K562 (cell line): ENCODE measurements around the gene METTL2B. TPM values are rescaled to one million over a fixed set of nuclear protein-coding genes. Genes with fewer than 3 reads are reported as not detected.

Experiments used
- ATAC-seq: fragments of 200-7000 bp; cut with Tn5 transposase; 3 replicates; pipeline ENCODE4 v1.9.1; 2020; ENCODE audit warnings: moderate library complexity
- BruUV-seq: library from RNA; stranded (reverse); fragments of 400-500 nt; replicated peaks from 2 replicates; lab custom pipeline; 2021; lab: Mats Ljungman, UMichigan
- CTCF ChIA-PET: fragments of 300-600 bp; formaldehyde crosslinking; extraction: SDS; loops from one replicate; lab custom pipeline; 2021; ENCODE audit warnings: low intra/inter-chr PET ratio; lab: Yijun Ruan, JAX
- POLR2A ChIA-PET: fragments of 300-600, 350-650 bp; sonication (Branson Sonifier 250); formaldehyde crosslinking; extraction: SDS; loops from one replicate; lab custom pipeline; 2021; ENCODE audit warnings: antibody characterized with exemption, inconsistent platforms; lab: Yijun Ruan, JAX
- DNase-seq, 4 experiments: peaks; one replicate each; pipeline versions ENCODE4 v3.0.0 to v3.0.0-alpha.2; 2011 to 2018; ENCODE audit warnings: low spot score in 3 of 4, mixed read lengths in 3 of 4; ENCODE audit errors: extremely low read depth in 1 of 4
- FAIRE-seq: peaks from 2 replicates; lab custom pipeline; 2011; peaks lifted over from hg19 to GRCh38; lab: Jason Lieb, UNC
- H2AFZ ChIP-seq: 2 replicates; pipeline ENCODE4 v1.6.0; 2011; ENCODE audit warnings: low read depth, low read length, control low read depth, inconsistent platforms
- H3K27ac ChIP-seq: fragments of 200-600 bp; 3 replicates; pipeline ENCODE4 v1.8.0; 2011; ENCODE audit warnings: low read depth, mild to moderate bottlenecking, control low read depth, inconsistent platforms, low read length, moderate library complexity, mixed read lengths; ENCODE audit errors: extremely low read depth
- H3K27me3 ChIP-seq, 2 experiments: fragments of 300-600 bp in 1 of 2; 2 replicates in 1 of 2; 3 replicates in 1 of 2; pipeline versions ENCODE4 v1.6.0 to v1.8.0; 2011; ENCODE audit warnings: inconsistent platforms in 2 of 2, low read length in 2 of 2, mild to moderate bottlenecking in 1 of 2, mixed read lengths in 1 of 2, moderate library complexity in 1 of 2; ENCODE audit not compliant: control insufficient read depth in 2 of 2, insufficient read depth in 2 of 2
- H3K36me3 ChIP-seq: fragments of 300-600 bp; 3 replicates; pipeline ENCODE4 v1.8.0; 2011; ENCODE audit warnings: mild to moderate bottlenecking, low read length, inconsistent platforms; ENCODE audit not compliant: control insufficient read depth, insufficient read depth
- H3K4me1 ChIP-seq, 2 experiments: fragments of 200-600 bp in 1 of 2; replicated peaks in 1 of 2; 2 replicates in 1 of 2; 3 replicates in 1 of 2; pipeline versions ENCODE4 v1.5.1 to v1.8.0; 2011; ENCODE audit warnings: inconsistent platforms in 2 of 2, low read length in 2 of 2, mild to moderate bottlenecking in 1 of 2, mixed read lengths in 1 of 2, moderate library complexity in 1 of 2; ENCODE audit not compliant: control insufficient read depth in 2 of 2, insufficient read depth in 2 of 2
- H3K4me2 ChIP-seq: 2 replicates; pipeline ENCODE4 v1.6.1; 2011; ENCODE audit warnings: low read length, control low read depth, inconsistent platforms, mixed read lengths; ENCODE audit not compliant: insufficient read depth
- H3K4me3 ChIP-seq: fragments of 200-600 bp; sonication (generic), shearing (Covaris generic); 2 replicates; pipeline ENCODE4 v1.5.1; 2016; ENCODE audit warnings: control low read depth, inconsistent platforms
- H3K79me2 ChIP-seq: fragments of 200-600 bp; 3 replicates; pipeline ENCODE4 v1.8.0; 2011; ENCODE audit warnings: low read length, inconsistent platforms; ENCODE audit not compliant: control insufficient read depth, insufficient read depth
- H3K9ac ChIP-seq, 2 experiments: 2 replicates each; pipeline versions ENCODE4 v1.6.0 to v1.6.1; 2011; ENCODE audit warnings: low read depth in 2 of 2, low read length in 2 of 2, control low read depth in 1 of 2, inconsistent platforms in 1 of 2, mild to moderate bottlenecking in 1 of 2, mixed read lengths in 1 of 2; ENCODE audit not compliant: insufficient read depth in 1 of 2
- H3K9me1 ChIP-seq: one replicate; pipeline ENCODE4 v1.6.0; 2011; ENCODE audit warnings: inconsistent platforms, mild to moderate bottlenecking, low read length, moderate library complexity; ENCODE audit not compliant: control insufficient read depth, insufficient read depth
- H3K9me3 ChIP-seq: replicated peaks from 2 replicates; pipeline ENCODE4 v1.5.1; 2011; ENCODE audit warnings: low read depth, low read length, inconsistent platforms; ENCODE audit not compliant: control insufficient read depth, insufficient read depth
- H4K20me1 ChIP-seq: replicated peaks from 2 replicates; pipeline ENCODE4 v1.6.1; 2011; ENCODE audit warnings: low read length, inconsistent platforms, mixed read lengths; ENCODE audit not compliant: control insufficient read depth, insufficient read depth
- CREB5 ChIP-seq: fragments of 250-450 bp; sonication (Bioruptor Pico); IDR thresholded peaks from 2 replicates; pipeline ENCODE4 v1.5.0; 2020; ENCODE audit warnings: mild to moderate bottlenecking
- DDX20 ChIP-seq: fragments of 450-650 bp; IDR thresholded peaks from 2 replicates; pipeline ENCODE4 v1.6.1; 2016; ENCODE audit warnings: missing genetic modification characterization, low read depth, mild to moderate bottlenecking, missing compliant biosample characterization, moderate library complexity
- GTF2E2 ChIP-seq: fragments of 200-800 bp; sonication (Bioruptor generic); IDR thresholded peaks from 2 replicates; pipeline ENCODE4 v1.6.1; 2016; ENCODE audit warnings: missing genetic modification characterization, missing compliant biosample characterization
- JUNB ChIP-seq: fragments of 450-650 bp; formaldehyde crosslinking; conservative IDR thresholded peaks from 2 replicates; pipeline ENCODE4 v1.4.0; 2020; ENCODE audit warnings: mild to moderate bottlenecking
- PPARD ChIP-seq: fragments of 250-450 bp; sonication (Bioruptor Pico); IDR thresholded peaks from 2 replicates; pipeline ENCODE4 v1.8.0; 2022; ENCODE audit warnings: inconsistent platforms, mild to moderate bottlenecking, moderate library complexity
- SMARCC2 ChIP-seq: fragments of 450-650 bp; IDR thresholded peaks from 2 replicates; pipeline ENCODE4 v1.6.1; 2017; ENCODE audit warnings: antibody characterized with exemption, moderate library complexity, mild to moderate bottlenecking, low read depth
- TAF9B ChIP-seq: fragments of 450-650 bp; IDR thresholded peaks from 2 replicates; pipeline ENCODE4 v1.6.1; 2018; ENCODE audit warnings: mild to moderate bottlenecking; ENCODE audit not compliant: partially characterized antibody
- TFAM ChIP-seq: fragments of 250-450 bp; sonication (Bioruptor Pico); conservative IDR thresholded peaks from 2 replicates; pipeline ENCODE4 v1.5.0; 2021; ENCODE audit warnings: mild to moderate bottlenecking, moderate library complexity
- VEZF1 ChIP-seq: fragments of 200-800 bp; sonication (Bioruptor generic); IDR thresholded peaks from 2 replicates; pipeline ENCODE4 v1.6.1; 2017; ENCODE audit warnings: missing genetic modification characterization, missing compliant biosample characterization
- ZNF224 ChIP-seq: sonication (generic); formaldehyde crosslinking; IDR thresholded peaks from 2 replicates; pipeline ENCODE4 v1.8.0; 2022; ENCODE audit warnings: mild to moderate bottlenecking, missing genetic modification reagents
- ZNF253 ChIP-seq: fragments of 250-450 bp; sonication (Bioruptor Pico); conservative IDR thresholded peaks from 2 replicates; pipeline ENCODE4 v1.6.1; 2021; ENCODE audit warnings: mild to moderate bottlenecking
- ZNF263 ChIP-seq: sonication (generic); formaldehyde crosslinking; IDR thresholded peaks from 2 replicates; pipeline ENCODE4 v1.8.0; 2022; ENCODE audit warnings: mild to moderate bottlenecking, missing genetic modification reagents, borderline replicate concordance
- WGBS: fragments of 100-300 bp; shearing (Covaris generic); methylation state at CpG from one replicate; pipeline ENCODE4 v1.1.6; 2016; ENCODE audit warnings: low coverage, mixed read lengths; ENCODE audit not compliant: insufficient coverage; ENCODE audit errors: missing lambda C conversion rate; 5-methylcytosine and 5-hydroxymethylcytosine counted together
- in situ Hi-C: fragments of 300-500 bp; cut with MboI; formaldehyde crosslinking; loops from 4 replicates; pipeline ENCODE4 v1.15.0; 2018; ENCODE audit warnings: inconsistent platforms, mixed read lengths
- intact Hi-C: fragments of 100-400 bp; cut with micrococcal nuclease; formaldehyde crosslinking; loops from 2 replicates; pipeline ENCODE4 v1.14.2; 2022
- polyA plus RNA-seq, 8 experiments: library from polyadenylated mRNA; depleted of rRNA in 4 of 8; stranded (reverse) in 5 of 8; unstranded in 3 of 8; fragments of >200 nt; fragmentation: Nextera tagmentation in 2 of 8; fragmentation: Illumina TruSeq in 1 of 8; extraction: Ambion mirVana in 2 of 8; extraction: Trizol in 1 of 8; gene quantifications; 2 replicates each; pipeline versions ENCODE4 v1.2.1 to v1.2.3, GENCODE V29; 2011 to 2014; ENCODE audit warnings: inconsistent platforms in 1 of 8, missing spikeins in 1 of 8
- total RNA-seq, 7 experiments: library from RNA; depleted of rRNA in 6 of 7; stranded (reverse); fragments of >200 nt in 6 of 7; fragmentation: Illumina TruSeq in 2 of 7; extraction: Trizol in 2 of 7; gene quantifications; 2 replicates each; pipeline versions ENCODE4 v1.2.1 to v1.2.3, GENCODE V29; 2011 to 2021; ENCODE audit warnings: low replicate concordance in 1 of 7

Gene METTL2B
- total and polyA plus RNA-seq, 9 of the 15 experiments (the other 6 are each of a cell fraction or from before 2014, with no cell fraction given), result 35.9 to 95.7 (median 79.2) TPM

- H3K27ac ChIP-seq, result no peak overlapping the region
- no peak for DNase-seq
- TF ChIP-seq ZNF253 (no peak), DDX20 (tag) (no peak), TAF9B (no peak)
- no peaks in the 10 kb centered on the region for H3K9me3 ChIP-seq
- no peak overlapping the region for H3K4me2 ChIP-seq
- POLR2A ChIA-PET, result interaction anchor here (0.8 to 1.9 kb wide), 4 partner anchors 8 to 22 kb away, joined by 3 to 9 read pairs (median 4); no protein-coding TSS in a partner anchor
- H4K20me1 ChIP-seq, result no peaks in the 10 kb centered on the region
- no peaks in the 10 kb centered on the region for H3K27me3 ChIP-seq
- no peak overlapping the region for H3K9ac ChIP-seq
- FAIRE-seq, result no peak
- WGBS, result 44% methylated on average over 6 of the region's 6 CpGs
- no peaks in the 10 kb centered on the region for H3K9me1 ChIP-seq
- peaks cover 0 to 10% of the 10 kb centered on the region in 2 experiments; a peak in 3 of 5 replicates for H3K4me1 ChIP-seq
- H2AFZ ChIP-seq, result peak overlapping the region; percentile 2
- H3K4me3 ChIP-seq, result no peak overlapping the region
- intact Hi-C loops, result no loop called here
- H3K36me3 ChIP-seq, result no peaks in the 10 kb centered on the region
- H3K79me2 ChIP-seq, result no peaks in the 10 kb centered on the region
- in situ Hi-C loops, result no loop called here
- no TSS peak for BruUV-seq
- CTCF ChIA-PET, result no interaction called here
- no peak for ATAC-seq
Measured at GRCh38 chr7:128448751-128449302, 27.7 kb upstream of the METTL2B start.

GRCh38 chr7:128450409-128450808 lies 26.1 kb upstream of the METTL2B start:
- CTCF ChIA-PET, result no interaction called here
- intact Hi-C loops (no loop called here), in situ Hi-C loops (no loop called here)
- no peaks in the 10 kb centered on the region for H3K27me3 ChIP-seq
- H3K4me3 ChIP-seq, result no peak overlapping the region
- ATAC-seq (no peak), DNase-seq (no peak), FAIRE-seq (no peak)
- POLR2A ChIA-PET, result no interaction called here
- H3K79me2 ChIP-seq, result no peaks in the 10 kb centered on the region
- H3K4me1 ChIP-seq, result peaks cover 12 to 24% of the 10 kb centered on the region in 2 experiments; a peak in 4 of 5 replicates
- no peaks in the 10 kb centered on the region for H3K36me3 ChIP-seq
- H3K27ac ChIP-seq, result no peak overlapping the region
- no peaks in the 10 kb centered on the region for H3K9me3 ChIP-seq
- H3K9me1 ChIP-seq, result no peaks in the 10 kb centered on the region
- 32% methylated on average over 4 of the region's 4 CpGs for WGBS
- BruUV-seq, result no TSS peak
- H3K9ac ChIP-seq, result no peak overlapping the region
- no peak overlapping the region for H3K4me2 ChIP-seq
- no peaks in the 10 kb centered on the region for H4K20me1 ChIP-seq
- peak overlapping the region; percentile 54; the same call in 1 of the 2 replicates for H2AFZ ChIP-seq
- TF ChIP-seq GTF2E2 (tag) (no peak), ZNF224 (CRISPR knock-in tag) (no peak), CREB5 (CRISPR knock-in tag) (no peak), TFAM (CRISPR knock-in tag) (no peak), PPARD (CRISPR knock-in tag) (no peak), VEZF1 (CRISPR knock-in tag) (no peak), JUNB (CRISPR knock-in tag) (no peak), SMARCC2 (no peak), ZNF263 (CRISPR knock-in tag) (no peak)
